GM20000 (cell line): ENCODE data around the gene SIAH3.
A peak's percentile ranks its signal among the peaks of the same experiment; 100 is the strongest.

Experiments
- DNase-seq: peaks from one replicate; pipeline ENCODE4 v3.0.0; 2012; ENCODE audit warnings: low spot score
- TF ChIP-seq, protein P1 (sequence below): IDR thresholded peaks from 2 replicates; pipeline ENCODE4 v1.5.1; 2012; ENCODE audit warnings: mild to moderate bottlenecking, control low read depth; ENCODE audit errors: extremely low read depth, missing control alignments

SIAH3 gene

DNA sequence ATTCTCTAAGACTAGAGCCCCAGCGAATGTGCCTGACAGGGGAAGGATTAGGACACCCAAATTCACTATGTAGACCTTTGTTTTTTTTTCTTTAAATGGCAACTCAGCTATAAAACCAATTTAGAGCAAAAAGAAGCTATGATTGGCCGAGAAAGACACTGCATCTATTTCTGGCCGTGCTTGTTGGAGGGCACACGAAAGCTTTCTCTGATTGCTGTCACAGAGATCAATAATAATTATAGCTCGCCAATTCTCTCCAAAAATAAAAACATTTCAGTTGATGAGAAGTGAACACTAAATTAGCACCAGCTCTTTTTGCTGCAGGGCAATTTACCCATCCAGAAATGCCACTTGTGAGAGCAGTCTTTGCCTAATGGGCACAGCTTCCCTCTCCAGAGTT, 118.2 kb downstream of the SIAH3 start:
- no peak for DNase-seq
- TF ChIP-seq, protein P1, sequence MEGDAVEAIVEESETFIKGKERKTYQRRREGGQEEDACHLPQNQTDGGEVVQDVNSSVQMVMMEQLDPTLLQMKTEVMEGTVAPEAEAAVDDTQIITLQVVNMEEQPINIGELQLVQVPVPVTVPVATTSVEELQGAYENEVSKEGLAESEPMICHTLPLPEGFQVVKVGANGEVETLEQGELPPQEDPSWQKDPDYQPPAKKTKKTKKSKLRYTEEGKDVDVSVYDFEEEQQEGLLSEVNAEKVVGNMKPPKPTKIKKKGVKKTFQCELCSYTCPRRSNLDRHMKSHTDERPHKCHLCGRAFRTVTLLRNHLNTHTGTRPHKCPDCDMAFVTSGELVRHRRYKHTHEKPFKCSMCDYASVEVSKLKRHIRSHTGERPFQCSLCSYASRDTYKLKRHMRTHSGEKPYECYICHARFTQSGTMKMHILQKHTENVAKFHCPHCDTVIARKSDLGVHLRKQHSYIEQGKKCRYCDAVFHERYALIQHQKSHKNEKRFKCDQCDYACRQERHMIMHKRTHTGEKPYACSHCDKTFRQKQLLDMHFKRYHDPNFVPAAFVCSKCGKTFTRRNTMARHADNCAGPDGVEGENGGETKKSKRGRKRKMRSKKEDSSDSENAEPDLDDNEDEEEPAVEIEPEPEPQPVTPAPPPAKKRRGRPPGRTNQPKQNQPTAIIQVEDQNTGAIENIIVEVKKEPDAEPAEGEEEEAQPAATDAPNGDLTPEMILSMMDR, result no peak

GRCh38 chr13:45732916-45733315, 118.6 kb downstream of the SIAH3 start:
- DNase-seq, result no peak
- TF ChIP-seq, protein P1, result no peak

DNA sequence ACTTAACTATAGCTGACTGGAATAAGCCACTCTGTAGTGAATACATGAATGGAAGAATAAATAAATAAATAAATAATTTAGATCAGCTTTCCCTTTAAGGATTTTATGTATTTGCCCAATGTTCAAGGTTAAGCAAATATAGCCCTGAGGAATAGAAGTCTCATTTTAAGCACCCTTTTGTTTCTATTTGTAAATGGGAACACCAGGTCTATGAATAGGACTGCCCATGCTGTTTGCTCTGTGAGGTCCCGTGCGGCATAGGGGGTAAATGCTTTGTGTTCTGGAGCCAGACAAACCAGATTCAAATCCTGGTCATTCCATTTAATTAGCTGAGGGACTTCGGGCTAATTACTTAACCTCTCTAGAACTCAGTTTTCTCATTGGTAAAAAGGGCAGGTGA, 120.1 kb downstream of the SIAH3 start:
- no peak for DNase-seq
- TF ChIP-seq, protein P1, result no peak

DNA sequence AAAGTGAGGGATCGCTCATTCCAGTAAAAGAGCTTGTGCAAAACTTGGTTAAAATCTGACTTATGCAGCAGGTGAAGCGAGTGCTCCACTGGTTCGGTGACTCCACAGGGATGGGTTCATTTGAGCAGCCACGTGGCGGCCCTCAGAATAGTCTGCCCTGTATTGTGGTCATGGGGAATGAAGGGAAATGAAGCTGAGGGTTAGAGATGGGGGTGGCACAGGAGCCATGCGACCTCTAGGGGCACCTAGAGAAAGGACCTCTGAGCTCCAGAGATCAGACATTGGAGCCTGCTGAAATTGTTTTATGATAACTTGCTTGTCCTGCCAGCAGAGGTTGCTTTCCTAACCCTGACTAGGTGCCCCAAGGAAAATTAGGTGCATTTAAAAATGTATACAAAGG, 122.8 kb downstream of the SIAH3 start:
- DNase-seq, result peak; percentile 37
- TF ChIP-seq, protein P1, result peak; percentile 18
